Right lobe of liver (tissue), 4 donors: ENCODE measurements around the gene PPP1R7.

ENCODE experiments used
- POLR2A ChIP-seq: fragments of 450-650 bp; IDR thresholded peaks from one replicate; pipeline ENCODE4 v1.6.1; 2017; ENCODE audit warnings: antibody characterized with exemption, mild to moderate bottlenecking
- TF ChIP-seq, protein P1 (sequence below), 4 donors: fragments of 200-600 bp in 3 of 4; fragments of 450-650 bp in 1 of 4; IDR thresholded peaks; one replicate each; pipeline versions ENCODE4 v1.5.1 to v1.8.0; 2016 to 2022; ENCODE audit warnings: antibody characterized with exemption in 4 of 4, mild to moderate bottlenecking in 2 of 4
- donor health status: DM: no; HTN: no; CAD: no.
- donor health status: DM: no; HTN: no; CAD: no.
- donor health status: DM: no; HTN: yes; CAD: no.

DNA sequence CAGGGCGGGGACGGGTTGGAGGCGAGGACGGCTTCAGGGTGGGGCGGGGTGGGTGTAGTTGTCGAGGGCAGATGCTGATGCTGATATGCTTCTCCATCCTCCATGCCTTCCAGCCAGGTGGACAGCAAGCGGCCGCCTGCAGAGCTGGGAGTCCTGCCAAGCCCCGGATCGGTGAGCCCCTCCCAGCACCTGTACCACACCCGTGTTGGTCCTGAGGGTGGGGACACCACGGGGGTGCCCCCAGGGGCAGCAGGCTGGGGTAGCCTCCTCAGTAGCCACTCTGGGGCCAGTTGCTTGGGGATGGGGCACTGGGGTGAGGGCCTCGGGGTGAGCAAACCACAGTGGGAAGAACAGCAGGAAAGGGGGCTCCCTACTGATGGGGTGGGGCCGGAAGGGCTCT lies 40.8 kb downstream of the PPP1R7 start:
- TF ChIP-seq POLR2A = no peak
- TF ChIP-seq, protein P1, sequence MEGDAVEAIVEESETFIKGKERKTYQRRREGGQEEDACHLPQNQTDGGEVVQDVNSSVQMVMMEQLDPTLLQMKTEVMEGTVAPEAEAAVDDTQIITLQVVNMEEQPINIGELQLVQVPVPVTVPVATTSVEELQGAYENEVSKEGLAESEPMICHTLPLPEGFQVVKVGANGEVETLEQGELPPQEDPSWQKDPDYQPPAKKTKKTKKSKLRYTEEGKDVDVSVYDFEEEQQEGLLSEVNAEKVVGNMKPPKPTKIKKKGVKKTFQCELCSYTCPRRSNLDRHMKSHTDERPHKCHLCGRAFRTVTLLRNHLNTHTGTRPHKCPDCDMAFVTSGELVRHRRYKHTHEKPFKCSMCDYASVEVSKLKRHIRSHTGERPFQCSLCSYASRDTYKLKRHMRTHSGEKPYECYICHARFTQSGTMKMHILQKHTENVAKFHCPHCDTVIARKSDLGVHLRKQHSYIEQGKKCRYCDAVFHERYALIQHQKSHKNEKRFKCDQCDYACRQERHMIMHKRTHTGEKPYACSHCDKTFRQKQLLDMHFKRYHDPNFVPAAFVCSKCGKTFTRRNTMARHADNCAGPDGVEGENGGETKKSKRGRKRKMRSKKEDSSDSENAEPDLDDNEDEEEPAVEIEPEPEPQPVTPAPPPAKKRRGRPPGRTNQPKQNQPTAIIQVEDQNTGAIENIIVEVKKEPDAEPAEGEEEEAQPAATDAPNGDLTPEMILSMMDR (IDR thresholded peaks at IDR 0.05) = no peak
